Metanephros (tissue), 1 donor: Measurements from ENCODE around the gene CARD16. TPM values are rescaled to one million over a fixed set of nuclear protein-coding genes. Genes with fewer than 3 reads are reported as not detected.

ENCODE experiments used
- total RNA-seq: library from RNA; depleted of rRNA; stranded (reverse); fragments of >200 nt; gene quantifications from one replicate; pipeline ENCODE4 v1.2.3, GENCODE V29; 2014

Gene CARD16
- 1.8 TPM for total RNA-seq

GRCh38 chr11:105044557-105045524 lies at the start of gene CARD16:
TSS of gene CARD16 (minus strand) at chr11:105045335. CDS start at chr11:105045297, 38 bp downstream.

GRCh38 chr11:105034813-105035620 lies 10.1 kb downstream of the CARD16 start, which contains the start of gene CASP1:
TSS of gene CASP1 (minus strand) at chr11:105035144. CDS start at chr11:105035113, 31 bp downstream.

GRCh38 chr11:105023003-105023402 lies 22.1 kb downstream of the CARD16 start, which contains the start of gene CASP5:
TSS of gene CASP5 (minus strand) at chr11:105023168. CDS start at chr11:105023136, 32 bp downstream.

Other genes with a start within 250 kb of the CARD16 start
- 0.23 TPM for gene CASP12, start 146.9 kb downstream of the CARD16 start, total RNA-seq
- gene CASP4, start 76.8 kb downstream of the CARD16 start, total RNA-seq: 26.9 TPM
- gene CASP5, start 22.2 kb downstream of the CARD16 start, total RNA-seq: not detected
- 6.2 TPM for gene CASP1, start 10.2 kb downstream of the CARD16 start, total RNA-seq
- not detected for gene CARD18, start 94.4 kb upstream of the CARD16 start, total RNA-seq